Measurements from ENCODE around the gene HOXA4.

The HOXA4 gene

GRCh38 chr7:27173511-27173955 lies 43.0 kb upstream of the HOXA4 start:
- no peaks in the 10 kb centered on the region for H3K36me3 ChIP-seq (ENCODE audit: control insufficient read depth, insufficient read depth, low read length)
- H3K4me1 ChIP-seq (ENCODE audit: control insufficient read depth, insufficient read depth, low read length), result peaks cover 15% of the 10 kb centered on the region
- no peaks in the 10 kb centered on the region for H3K9me3 ChIP-seq (ENCODE audit: control insufficient read depth, low read length)
- no peak overlapping the region for H3K9ac ChIP-seq (ENCODE audit: low read length)
- H3K27me3 ChIP-seq (ENCODE audit: control insufficient read depth, insufficient read depth, low read length), result peaks cover 100% of the 10 kb centered on the region
- H3K4me3 ChIP-seq (ENCODE audit: low read length), result no peak overlapping the region

GRCh38 chr7:27172823-27173510 lies 42.4 kb upstream of the HOXA4 start:
- H3K9ac ChIP-seq (ENCODE audit: low read length), result no peak overlapping the region
- H3K9me3 ChIP-seq (ENCODE audit: control insufficient read depth, low read length), result no peaks in the 10 kb centered on the region
- peaks cover 100% of the 10 kb centered on the region for H3K27me3 ChIP-seq (ENCODE audit: control insufficient read depth, insufficient read depth, low read length)
- H3K4me3 ChIP-seq (ENCODE audit: low read length), result no peak overlapping the region
- peaks cover 15% of the 10 kb centered on the region for H3K4me1 ChIP-seq (ENCODE audit: control insufficient read depth, insufficient read depth, low read length)
- H3K36me3 ChIP-seq (ENCODE audit: control insufficient read depth, insufficient read depth, low read length), result no peaks in the 10 kb centered on the region

- H3K36me3 ChIP-seq (ENCODE audit: control insufficient read depth, insufficient read depth, low read length), result no peaks in the 10 kb centered on the region
- H3K4me1 ChIP-seq (ENCODE audit: control insufficient read depth, insufficient read depth, low read length), result peaks cover 15% of the 10 kb centered on the region
- no peak overlapping the region for H3K4me3 ChIP-seq (ENCODE audit: low read length)
- no peak overlapping the region for H3K9ac ChIP-seq (ENCODE audit: low read length)
- no peaks in the 10 kb centered on the region for H3K9me3 ChIP-seq (ENCODE audit: control insufficient read depth, low read length)
- peaks cover 100% of the 10 kb centered on the region for H3K27me3 ChIP-seq (ENCODE audit: control insufficient read depth, insufficient read depth, low read length)
Observed at GRCh38 chr7:27172315-27172774, 41.8 kb upstream of the HOXA4 start.

- no peak overlapping the region for H3K4me3 ChIP-seq (ENCODE audit: low read length)
- H3K9ac ChIP-seq (ENCODE audit: low read length), result no peak overlapping the region
- no peaks in the 10 kb centered on the region for H3K9me3 ChIP-seq (ENCODE audit: control insufficient read depth, low read length)
- H3K4me1 ChIP-seq (ENCODE audit: control insufficient read depth, insufficient read depth, low read length), result peaks cover 15% of the 10 kb centered on the region
- H3K36me3 ChIP-seq (ENCODE audit: control insufficient read depth, insufficient read depth, low read length), result no peaks in the 10 kb centered on the region
- peaks cover 100% of the 10 kb centered on the region for H3K27me3 ChIP-seq (ENCODE audit: control insufficient read depth, insufficient read depth, low read length)
Observed at GRCh38 chr7:27171637-27172314, 41.2 kb upstream of the HOXA4 start.

GRCh38 chr7:27171325-27171636 lies 40.7 kb upstream of the HOXA4 start:
- H3K9me3 ChIP-seq (ENCODE audit: control insufficient read depth, low read length), result no peaks in the 10 kb centered on the region
- H3K4me1 ChIP-seq (ENCODE audit: control insufficient read depth, insufficient read depth, low read length), result peaks cover 15% of the 10 kb centered on the region
- peaks cover 100% of the 10 kb centered on the region for H3K27me3 ChIP-seq (ENCODE audit: control insufficient read depth, insufficient read depth, low read length)
- no peak overlapping the region for H3K9ac ChIP-seq (ENCODE audit: low read length)
- no peak overlapping the region for H3K4me3 ChIP-seq (ENCODE audit: low read length)
- H3K36me3 ChIP-seq (ENCODE audit: control insufficient read depth, insufficient read depth, low read length), result no peaks in the 10 kb centered on the region

GRCh38 chr7:27170426-27171324 lies 40.1 kb upstream of the HOXA4 start:
- Histone ChIP-seq H3K9ac (ENCODE audit: low read length) (no peak overlapping the region), H3K36me3 (ENCODE audit: control insufficient read depth, insufficient read depth, low read length) (no peaks in the 10 kb centered on the region), H3K4me3 (ENCODE audit: low read length) (no peak overlapping the region), H3K27me3 (ENCODE audit: control insufficient read depth, insufficient read depth, low read length) (peaks cover 100% of the 10 kb centered on the region), H3K4me1 (ENCODE audit: control insufficient read depth, insufficient read depth, low read length) (peaks cover 15% of the 10 kb centered on the region), H3K9me3 (ENCODE audit: control insufficient read depth, low read length) (no peaks in the 10 kb centered on the region)

GRCh38 chr7:27169658-27170425 lies 39.3 kb upstream of the HOXA4 start:
- no peak overlapping the region for H3K4me3 ChIP-seq (ENCODE audit: low read length)
- H3K36me3 ChIP-seq (ENCODE audit: control insufficient read depth, insufficient read depth, low read length), result no peaks in the 10 kb centered on the region
- no peak overlapping the region for H3K9ac ChIP-seq (ENCODE audit: low read length)
- H3K9me3 ChIP-seq (ENCODE audit: control insufficient read depth, low read length), result no peaks in the 10 kb centered on the region
- H3K27me3 ChIP-seq (ENCODE audit: control insufficient read depth, insufficient read depth, low read length), result peaks cover 100% of the 10 kb centered on the region
- peaks cover 15% of the 10 kb centered on the region for H3K4me1 ChIP-seq (ENCODE audit: control insufficient read depth, insufficient read depth, low read length)

- peaks cover 17% of the 10 kb centered on the region for H3K4me1 ChIP-seq (ENCODE audit: control insufficient read depth, insufficient read depth, low read length)
- no peak overlapping the region for H3K4me3 ChIP-seq (ENCODE audit: low read length)
- H3K9me3 ChIP-seq (ENCODE audit: control insufficient read depth, low read length), result no peaks in the 10 kb centered on the region
- H3K27me3 ChIP-seq (ENCODE audit: control insufficient read depth, insufficient read depth, low read length), result peaks cover 100% of the 10 kb centered on the region
- H3K9ac ChIP-seq (ENCODE audit: low read length), result no peak overlapping the region
- H3K36me3 ChIP-seq (ENCODE audit: control insufficient read depth, insufficient read depth, low read length), result no peaks in the 10 kb centered on the region
Observed at GRCh38 chr7:27168265-27168947, 37.8 kb upstream of the HOXA4 start.

- Histone ChIP-seq H3K36me3 (ENCODE audit: control insufficient read depth, insufficient read depth, low read length) (no peaks in the 10 kb centered on the region), H3K4me3 (ENCODE audit: low read length) (no peak overlapping the region), H3K9me3 (ENCODE audit: control insufficient read depth, low read length) (no peaks in the 10 kb centered on the region), H3K4me1 (ENCODE audit: control insufficient read depth, insufficient read depth, low read length) (peaks cover 17% of the 10 kb centered on the region), H3K27me3 (ENCODE audit: control insufficient read depth, insufficient read depth, low read length) (peaks cover 100% of the 10 kb centered on the region), H3K9ac (ENCODE audit: low read length) (no peak overlapping the region)
Observed at GRCh38 chr7:27167916-27168264, 37.3 kb upstream of the HOXA4 start.

- H3K4me1 ChIP-seq (ENCODE audit: control insufficient read depth, insufficient read depth, low read length), result peaks cover 12% of the 10 kb centered on the region
Observed at GRCh38 chr7:27166531-27167505, 36.3 kb upstream of the HOXA4 start.

More at GRCh38 chr7:27166531-27167505, 36.3 kb upstream of the HOXA4 start:
- Histone ChIP-seq H3K27me3 (ENCODE audit: control insufficient read depth, insufficient read depth, low read length) (peaks cover 99% of the 10 kb centered on the region), H3K4me3 (ENCODE audit: low read length) (no peak overlapping the region), H3K36me3 (ENCODE audit: control insufficient read depth, insufficient read depth, low read length) (no peaks in the 10 kb centered on the region), H3K9ac (ENCODE audit: low read length) (no peak overlapping the region), H3K9me3 (ENCODE audit: control insufficient read depth, low read length) (no peaks in the 10 kb centered on the region)
